ENCODE results near the gene TLCD3B. TPM values are rescaled to one million over a fixed set of nuclear protein-coding genes. Genes with fewer than 3 reads are reported as not detected.

Gene TLCD3B
- total RNA-seq, 4 donors from 2014 or later, result 0.27 TPM; not detected in 3

- Histone ChIP-seq H3K9me3 (no peaks in the 10 kb centered on the region), H3K4me3 (peak overlapping the region; percentile 75 to 91 (median 85)), H3K36me3 (peaks cover 0 to 55% of the 10 kb centered on the region in 2 donors), H3K27ac (peak overlapping the region; percentile 97 to 100 (median 100)), H3K4me1 (peaks cover 57 to 61% of the 10 kb centered on the region in 2 donors), H3K27me3 (no peaks in the 10 kb centered on the region)
- DNase-seq, result peak; percentile 57 to 83
- peak in 1 of 2 donors; percentile 2 for ATAC-seq
- in situ Hi-C loops (cut with MboI; ENCODE audit: low sequenced_read_pairs in 4 of 4) (loop anchor here in 2 of 4 donors (25.0 kb wide), 2 partner anchors 295 to 345 kb away; partner anchors contain the start of genes CD2BP2 (in 1 of the 2), MYL11 (in 1 of the 2), TBC1D10B (in 1 of the 2) and ZNF771 (in 1 of the 2)), intact Hi-C loops (cut with DNase I; ENCODE audit: low total_unique reads) (loop anchor here (1.0 to 10.0 kb wide), 2 partner anchors 8 to 348 kb away; partner anchors contain the start of gene PPP4C)
- TF ChIP-seq, protein P1, sequence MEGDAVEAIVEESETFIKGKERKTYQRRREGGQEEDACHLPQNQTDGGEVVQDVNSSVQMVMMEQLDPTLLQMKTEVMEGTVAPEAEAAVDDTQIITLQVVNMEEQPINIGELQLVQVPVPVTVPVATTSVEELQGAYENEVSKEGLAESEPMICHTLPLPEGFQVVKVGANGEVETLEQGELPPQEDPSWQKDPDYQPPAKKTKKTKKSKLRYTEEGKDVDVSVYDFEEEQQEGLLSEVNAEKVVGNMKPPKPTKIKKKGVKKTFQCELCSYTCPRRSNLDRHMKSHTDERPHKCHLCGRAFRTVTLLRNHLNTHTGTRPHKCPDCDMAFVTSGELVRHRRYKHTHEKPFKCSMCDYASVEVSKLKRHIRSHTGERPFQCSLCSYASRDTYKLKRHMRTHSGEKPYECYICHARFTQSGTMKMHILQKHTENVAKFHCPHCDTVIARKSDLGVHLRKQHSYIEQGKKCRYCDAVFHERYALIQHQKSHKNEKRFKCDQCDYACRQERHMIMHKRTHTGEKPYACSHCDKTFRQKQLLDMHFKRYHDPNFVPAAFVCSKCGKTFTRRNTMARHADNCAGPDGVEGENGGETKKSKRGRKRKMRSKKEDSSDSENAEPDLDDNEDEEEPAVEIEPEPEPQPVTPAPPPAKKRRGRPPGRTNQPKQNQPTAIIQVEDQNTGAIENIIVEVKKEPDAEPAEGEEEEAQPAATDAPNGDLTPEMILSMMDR (IDR thresholded peaks at IDR 0.05 in 4 of 5, conservative IDR thresholded peaks at IDR 0.05 in 1 of 5), result no peak
- TF ChIP-seq POLR2A (IDR thresholded peaks at IDR 0.05), result peak; percentile 45 to 54
Observed at GRCh38 chr16:30066761-30067583, 35.9 kb upstream of the TLCD3B start.

DNA sequence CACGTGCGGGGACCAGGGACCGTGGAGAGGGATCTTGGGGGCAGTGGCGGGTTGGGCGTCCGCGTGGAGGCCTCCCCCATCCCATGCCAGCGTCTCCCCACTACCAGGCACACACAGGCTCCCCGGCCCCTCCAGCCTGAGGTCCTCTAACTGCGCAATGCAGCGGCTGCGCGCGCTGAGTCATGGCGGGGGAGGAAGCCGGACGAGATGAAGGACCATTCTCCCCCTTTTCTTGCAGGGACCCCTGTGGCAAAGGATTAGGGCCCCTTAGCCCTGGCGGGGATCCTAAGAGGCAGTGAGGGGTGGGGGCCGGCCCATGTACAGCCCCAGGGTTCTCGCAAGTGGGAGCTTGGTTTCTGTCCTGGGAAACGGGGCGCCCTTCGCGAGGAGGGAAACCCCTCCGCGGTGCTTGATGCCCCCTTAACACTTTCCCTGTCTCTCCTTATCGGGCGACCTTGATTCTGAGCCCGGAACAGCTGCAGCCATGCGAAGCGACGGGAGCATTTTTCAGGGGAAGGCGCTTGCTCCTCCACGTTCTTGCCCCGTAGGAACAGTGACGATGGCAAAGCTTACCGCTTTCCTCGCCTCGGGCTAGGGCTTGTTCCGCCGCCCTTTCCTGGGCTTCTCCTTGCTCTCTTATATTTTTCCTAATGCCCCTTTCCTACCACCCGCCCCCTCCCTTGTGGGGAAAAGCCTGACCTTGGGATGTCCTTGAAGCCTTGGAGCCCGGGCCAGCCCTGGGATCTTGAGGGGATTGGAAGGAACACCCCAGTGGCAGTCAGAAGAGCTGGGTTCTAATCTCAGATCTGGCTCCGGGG is 35.1 kb upstream of the TLCD3B start:
- no peak for DNase-seq
- intact Hi-C loops (cut with DNase I; ENCODE audit: low total_unique reads) (loop anchor here (1.0 to 10.0 kb wide), 5 partner anchors 30 to 1527 kb away; partner anchors contain the start of genes MAPK3, NUPR1 and YPEL3), in situ Hi-C loops (cut with MboI; ENCODE audit: low sequenced_read_pairs in 4 of 4) (loop anchor here in 2 of 4 donors (25.0 kb wide), 2 partner anchors 296 to 346 kb away; partner anchors contain the start of genes CD2BP2 (in 1 of the 2), MYL11 (in 1 of the 2), TBC1D10B (in 1 of the 2) and ZNF771 (in 1 of the 2))

GRCh38 chr16:30065102-30065942 is 34.3 kb upstream of the TLCD3B start, which contains the start of gene ALDOA:
Gene ALDOA (plus strand): TSS chr16:30065760. CDS start chr16:30066898, 1,138 bp downstream.
- Histone ChIP-seq H3K4me1 (peaks cover 70 to 76% of the 10 kb centered on the region in 2 donors), H3K27ac (peak within 1 kb of the TSS; percentile 97 to 100 (median 100)), H3K9me3 (no peaks in the 10 kb centered on the region), H3K27me3 (no peaks in the 10 kb centered on the region), H3K36me3 (peaks cover 0 to 38% of the 10 kb centered on the region in 2 donors), H3K4me3 (peak within 1 kb of the TSS; percentile 75 to 91 (median 85))
- ATAC-seq, result peak; percentile 56 to 67
- in situ Hi-C loops (cut with MboI; ENCODE audit: low sequenced_read_pairs in 4 of 4), result loop anchor here in 2 of 4 donors (25.0 kb wide), 2 partner anchors 297 to 347 kb away; partner anchors contain the start of genes CD2BP2 (in 1 of the 2), MYL11 (in 1 of the 2), TBC1D10B (in 1 of the 2) and ZNF771 (in 1 of the 2)
- TF ChIP-seq POLR2A (IDR thresholded peaks at IDR 0.05), result peak; percentile 99
- TF ChIP-seq, protein P1 (IDR thresholded peaks at IDR 0.05 in 4 of 5, conservative IDR thresholded peaks at IDR 0.05 in 1 of 5), result peak in 1 of 5 experiments; percentile 8
- peak; percentile 97 to 98 for DNase-seq
- intact Hi-C loops (cut with DNase I; ENCODE audit: low total_unique reads), result loop anchor here (1.0 to 10.0 kb wide), 5 partner anchors 31 to 1527 kb away; partner anchors contain the start of genes MAPK3, NUPR1 and YPEL3

More for the DNA sequence above, 35.1 kb upstream of the TLCD3B start:
- Histone ChIP-seq H3K4me1 (peaks cover 64 to 69% of the 10 kb centered on the region in 2 donors), H3K9me3 (no peaks in the 10 kb centered on the region), H3K27me3 (no peaks in the 10 kb centered on the region), H3K4me3 (peak overlapping the region; percentile 75 to 91 (median 85)), H3K27ac (peak overlapping the region; percentile 97 to 100 (median 100)), H3K36me3 (peaks cover 0 to 47% of the 10 kb centered on the region in 2 donors)
- ATAC-seq, result no peak
- TF ChIP-seq, protein P1 (IDR thresholded peaks at IDR 0.05 in 4 of 5, conservative IDR thresholded peaks at IDR 0.05 in 1 of 5), result no peak
- no peak for TF ChIP-seq POLR2A (IDR thresholded peaks at IDR 0.05)

Data from gastrocnemius medialis (tissue), 4 donors.